HepG2 (cell line): ENCODE data around the gene CMIP.

Experiments used
- CTCF ChIP-seq: sonication (generic); formaldehyde crosslinking; IDR thresholded peaks from 2 replicates; pipeline ENCODE4 v1.5.0; 2020; ENCODE audit warnings: mild to moderate bottlenecking, missing genetic modification reagents, moderate library complexity
- EZH2 ChIP-seq: conservative IDR thresholded peaks from 2 replicates; pipeline ENCODE4 v1.6.1; 2012; ENCODE audit warnings: mild to moderate bottlenecking, low read depth, low read length, moderate library complexity
- MEF2D ChIP-seq: sonication (generic); formaldehyde crosslinking; IDR thresholded peaks from 2 replicates; pipeline ENCODE4 v1.5.1; 2020; ENCODE audit warnings: mild to moderate bottlenecking, missing genetic modification reagents
- MEIS2 ChIP-seq: sonication (generic); formaldehyde crosslinking; IDR thresholded peaks from 2 replicates; pipeline ENCODE4 v1.9.0; 2021; ENCODE audit warnings: mild to moderate bottlenecking, missing genetic modification reagents
- MYPOP ChIP-seq: sonication (generic); formaldehyde crosslinking; IDR thresholded peaks from 2 replicates; pipeline ENCODE4 v1.8.1; 2023; ENCODE audit warnings: mild to moderate bottlenecking, moderate library complexity, missing genetic modification reagents
- SUZ12 ChIP-seq: fragments of 150-350 bp; IDR thresholded peaks from 2 replicates; pipeline ENCODE4 v1.6.1; 2014; ENCODE audit warnings: low read depth, low read length
- ZNF121 ChIP-seq: sonication (generic); formaldehyde crosslinking; IDR thresholded peaks from 2 replicates; pipeline ENCODE4 v1.5.0; 2020; ENCODE audit warnings: mild to moderate bottlenecking, missing genetic modification reagents
- ZNF280D ChIP-seq: sonication (generic); formaldehyde crosslinking; IDR thresholded peaks from 2 replicates; pipeline ENCODE4 v1.5.1; 2020; ENCODE audit warnings: mild to moderate bottlenecking, missing genetic modification reagents
- ZNF550 ChIP-seq: sonication (generic); formaldehyde crosslinking; IDR thresholded peaks from 2 replicates; pipeline ENCODE4 v1.4.0; 2020; ENCODE audit warnings: mild to moderate bottlenecking, missing genetic modification reagents, borderline replicate concordance
- ZSCAN20 ChIP-seq: sonication (generic); formaldehyde crosslinking; IDR thresholded peaks from 2 replicates; pipeline ENCODE4 v1.4.0; 2020; ENCODE audit warnings: missing genetic modification reagents, mild to moderate bottlenecking, borderline replicate concordance
- TF ChIP-seq, protein P1 (sequence below): sonication (generic); formaldehyde crosslinking; IDR thresholded peaks from 2 replicates; pipeline ENCODE4 v1.5.0; 2020; ENCODE audit warnings: missing genetic modification reagents
- TF ChIP-seq, protein P2 (sequence below): sonication (generic); formaldehyde crosslinking; IDR thresholded peaks from 2 replicates; pipeline ENCODE4 v1.9.0; 2021; ENCODE audit warnings: mild to moderate bottlenecking, missing genetic modification reagents

- TF ChIP-seq ZNF280D (CRISPR knock-in tag) (no peak), CTCF (CRISPR knock-in tag) (no peak), SUZ12 (no peak), ZNF550 (no peak), ZSCAN20 (CRISPR knock-in tag) (no peak), EZH2 (no peak), MEF2D (CRISPR knock-in tag) (no peak), ZNF121 (CRISPR knock-in tag) (no peak), MEIS2 (CRISPR knock-in tag) (no peak), MYPOP (no peak)
- TF ChIP-seq, protein P1, sequence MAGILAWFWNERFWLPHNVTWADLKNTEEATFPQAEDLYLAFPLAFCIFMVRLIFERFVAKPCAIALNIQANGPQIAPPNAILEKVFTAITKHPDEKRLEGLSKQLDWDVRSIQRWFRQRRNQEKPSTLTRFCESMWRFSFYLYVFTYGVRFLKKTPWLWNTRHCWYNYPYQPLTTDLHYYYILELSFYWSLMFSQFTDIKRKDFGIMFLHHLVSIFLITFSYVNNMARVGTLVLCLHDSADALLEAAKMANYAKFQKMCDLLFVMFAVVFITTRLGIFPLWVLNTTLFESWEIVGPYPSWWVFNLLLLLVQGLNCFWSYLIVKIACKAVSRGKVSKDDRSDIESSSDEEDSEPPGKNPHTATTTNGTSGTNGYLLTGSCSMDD (CRISPR knock-in tag), result no peak
- TF ChIP-seq, protein P2, sequence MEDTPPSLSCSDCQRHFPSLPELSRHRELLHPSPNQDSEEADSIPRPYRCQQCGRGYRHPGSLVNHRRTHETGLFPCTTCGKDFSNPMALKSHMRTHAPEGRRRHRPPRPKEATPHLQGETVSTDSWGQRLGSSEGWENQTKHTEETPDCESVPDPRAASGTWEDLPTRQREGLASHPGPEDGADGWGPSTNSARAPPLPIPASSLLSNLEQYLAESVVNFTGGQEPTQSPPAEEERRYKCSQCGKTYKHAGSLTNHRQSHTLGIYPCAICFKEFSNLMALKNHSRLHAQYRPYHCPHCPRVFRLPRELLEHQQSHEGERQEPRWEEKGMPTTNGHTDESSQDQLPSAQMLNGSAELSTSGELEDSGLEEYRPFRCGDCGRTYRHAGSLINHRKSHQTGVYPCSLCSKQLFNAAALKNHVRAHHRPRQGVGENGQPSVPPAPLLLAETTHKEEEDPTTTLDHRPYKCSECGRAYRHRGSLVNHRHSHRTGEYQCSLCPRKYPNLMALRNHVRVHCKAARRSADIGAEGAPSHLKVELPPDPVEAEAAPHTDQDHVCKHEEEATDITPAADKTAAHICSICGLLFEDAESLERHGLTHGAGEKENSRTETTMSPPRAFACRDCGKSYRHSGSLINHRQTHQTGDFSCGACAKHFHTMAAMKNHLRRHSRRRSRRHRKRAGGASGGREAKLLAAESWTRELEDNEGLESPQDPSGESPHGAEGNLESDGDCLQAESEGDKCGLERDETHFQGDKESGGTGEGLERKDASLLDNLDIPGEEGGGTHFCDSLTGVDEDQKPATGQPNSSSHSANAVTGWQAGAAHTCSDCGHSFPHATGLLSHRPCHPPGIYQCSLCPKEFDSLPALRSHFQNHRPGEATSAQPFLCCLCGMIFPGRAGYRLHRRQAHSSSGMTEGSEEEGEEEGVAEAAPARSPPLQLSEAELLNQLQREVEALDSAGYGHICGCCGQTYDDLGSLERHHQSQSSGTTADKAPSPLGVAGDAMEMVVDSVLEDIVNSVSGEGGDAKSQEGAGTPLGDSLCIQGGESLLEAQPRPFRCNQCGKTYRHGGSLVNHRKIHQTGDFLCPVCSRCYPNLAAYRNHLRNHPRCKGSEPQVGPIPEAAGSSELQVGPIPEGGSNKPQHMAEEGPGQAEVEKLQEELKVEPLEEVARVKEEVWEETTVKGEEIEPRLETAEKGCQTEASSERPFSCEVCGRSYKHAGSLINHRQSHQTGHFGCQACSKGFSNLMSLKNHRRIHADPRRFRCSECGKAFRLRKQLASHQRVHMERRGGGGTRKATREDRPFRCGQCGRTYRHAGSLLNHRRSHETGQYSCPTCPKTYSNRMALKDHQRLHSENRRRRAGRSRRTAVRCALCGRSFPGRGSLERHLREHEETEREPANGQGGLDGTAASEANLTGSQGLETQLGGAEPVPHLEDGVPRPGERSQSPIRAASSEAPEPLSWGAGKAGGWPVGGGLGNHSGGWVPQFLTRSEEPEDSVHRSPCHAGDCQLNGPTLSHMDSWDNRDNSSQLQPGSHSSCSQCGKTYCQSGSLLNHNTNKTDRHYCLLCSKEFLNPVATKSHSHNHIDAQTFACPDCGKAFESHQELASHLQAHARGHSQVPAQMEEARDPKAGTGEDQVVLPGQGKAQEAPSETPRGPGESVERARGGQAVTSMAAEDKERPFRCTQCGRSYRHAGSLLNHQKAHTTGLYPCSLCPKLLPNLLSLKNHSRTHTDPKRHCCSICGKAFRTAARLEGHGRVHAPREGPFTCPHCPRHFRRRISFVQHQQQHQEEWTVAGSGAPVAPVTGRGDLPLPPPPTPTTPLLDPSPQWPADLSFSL (CRISPR knock-in tag), result no peak
These were observed 101.1 kb downstream of the CMIP start for GRCh38 chr16:81545470-81546250.
